Keratinocyte (primary cell): ENCODE data around the gene RASEF. TPM values are rescaled to one million over a fixed set of nuclear protein-coding genes. Genes with fewer than 3 reads are reported as not detected.

Experiments used
- DNase-seq: peaks from one replicate; pipeline ENCODE4 v3.0.0-alpha.2; 2011; ENCODE audit warnings: low read depth, missing footprints, low spot score
- FAIRE-seq: peaks from 2 replicates; lab custom pipeline; 2011; peaks lifted over from hg19 to GRCh38; lab: Jason Lieb, UNC
- H2AFZ ChIP-seq: 2 replicates; pipeline ENCODE4 v1.6.0; 2012; ENCODE audit warnings: low read length, control low read depth, inconsistent platforms; ENCODE audit not compliant: control insufficient read depth
- H3K27ac ChIP-seq: 2 replicates; pipeline ENCODE4 v1.5.1; 2011; ENCODE audit warnings: low read length; ENCODE audit not compliant: control insufficient read depth, insufficient read depth
- H3K27me3 ChIP-seq: 3 replicates; pipeline ENCODE4 v1.6.0; 2011; ENCODE audit warnings: low read length; ENCODE audit not compliant: control insufficient read depth, insufficient read depth; ENCODE audit errors: extremely low read depth
- H3K36me3 ChIP-seq, 2 experiments: 2 replicates in 1 of 2; 3 replicates in 1 of 2; pipeline ENCODE4 v1.5.1; 2011; ENCODE audit warnings: low read length in 2 of 2, mild to moderate bottlenecking in 1 of 2; ENCODE audit not compliant: control insufficient read depth in 2 of 2, insufficient read depth in 2 of 2; ENCODE audit errors: extremely low read depth in 1 of 2
- H3K4me1 ChIP-seq: 3 replicates; pipeline ENCODE4 v1.5.1; 2011; ENCODE audit warnings: low read length; ENCODE audit not compliant: control insufficient read depth, insufficient read depth; ENCODE audit errors: extremely low read depth
- H3K4me2 ChIP-seq: 3 replicates; pipeline ENCODE4 v1.6.0; 2011; ENCODE audit warnings: low read depth, low read length; ENCODE audit not compliant: control insufficient read depth, insufficient read depth; ENCODE audit errors: extremely low read depth
- H3K4me3 ChIP-seq, 3 experiments: fragments of 200-600 bp in 1 of 3; sonication (generic) in 1 of 3; 2 replicates in 2 of 3; 3 replicates in 1 of 3; pipeline ENCODE4 v1.5.1; 2011 to 2016; ENCODE audit warnings: low read length in 3 of 3, mild to moderate bottlenecking in 3 of 3, control low read depth in 2 of 3, inconsistent platforms in 1 of 3, low read depth in 1 of 3, mixed read lengths in 1 of 3, mixed run types in 1 of 3, moderate library complexity in 1 of 3; ENCODE audit not compliant: control insufficient read depth in 2 of 3, insufficient read depth in 2 of 3; ENCODE audit errors: extremely low read depth in 1 of 3
- H3K79me2 ChIP-seq: 2 replicates; pipeline ENCODE4 v1.6.0; 2012; ENCODE audit warnings: low read length; ENCODE audit not compliant: control insufficient read depth, insufficient read depth
- H3K9ac ChIP-seq: 3 replicates; pipeline ENCODE4 v1.6.0; 2011; ENCODE audit warnings: low read length; ENCODE audit not compliant: control insufficient read depth, insufficient read depth; ENCODE audit errors: extremely low read depth
- H3K9me1 ChIP-seq: 3 replicates; pipeline ENCODE4 v1.6.0; 2011; ENCODE audit warnings: low read length; ENCODE audit not compliant: control insufficient read depth, insufficient read depth; ENCODE audit errors: extremely low read depth
- H3K9me3 ChIP-seq: 2 replicates; pipeline ENCODE4 v1.5.1; 2012; ENCODE audit warnings: low read depth, low read length; ENCODE audit not compliant: control insufficient read depth
- H4K20me1 ChIP-seq: 3 replicates; pipeline ENCODE4 v1.6.0; 2011; ENCODE audit warnings: low read length; ENCODE audit not compliant: control insufficient read depth, insufficient read depth; ENCODE audit errors: extremely low read depth
- EZH2 ChIP-seq: IDR thresholded peaks from one replicate; pipeline ENCODE4 v1.6.1; 2012; ENCODE audit warnings: inconsistent platforms, mild to moderate bottlenecking, low read length, moderate library complexity
- dilution Hi-C: fragments of 300-500 bp; cut with MboI; formaldehyde crosslinking; loops from one replicate; pipeline ENCODE4 v1.7.0; 2020; ENCODE audit warnings: low sequenced_read_pairs; ENCODE audit not compliant: extremely low pct_ligation_motif_present
- polyA plus RNA-seq, 5 experiments: library from polyadenylated mRNA; depleted of rRNA in 3 of 5; stranded (reverse) in 3 of 5; stranded (forward) in 1 of 5; unstranded in 1 of 5; fragments of >200 nt; gene quantifications; 1 replicate in 1 of 5; 2 replicates in 3 of 5; 3 replicates in 1 of 5; pipeline versions ENCODE4 v1.2.1 to v1.2.3, GENCODE V29; 2011 to 2012; ENCODE audit warnings: missing spikeins in 2 of 5, low read depth in 1 of 5, low replicate concordance in 1 of 5
- TF ChIP-seq, protein P1 (sequence below), 3 experiments: IDR thresholded peaks in 1 of 3; conservative IDR thresholded peaks in 1 of 3; optimal IDR thresholded peaks in 1 of 3; 2 replicates in 2 of 3; 3 replicates in 1 of 3; pipeline versions ENCODE3 to v1.5.1; 2011; ENCODE audit warnings: low read length in 3 of 3, mild to moderate bottlenecking in 3 of 3, moderate library complexity in 2 of 3, control low read depth in 1 of 3, inconsistent platforms in 1 of 3; ENCODE audit not compliant: insufficient read depth in 2 of 3; ENCODE audit errors: extremely low read depth in 1 of 3

RASEF gene
- polyA plus RNA-seq, 1 donor (not counting 4 experiments of a cell fraction or from before 2014, with no cell fraction given) = 0.28 TPM

DNA sequence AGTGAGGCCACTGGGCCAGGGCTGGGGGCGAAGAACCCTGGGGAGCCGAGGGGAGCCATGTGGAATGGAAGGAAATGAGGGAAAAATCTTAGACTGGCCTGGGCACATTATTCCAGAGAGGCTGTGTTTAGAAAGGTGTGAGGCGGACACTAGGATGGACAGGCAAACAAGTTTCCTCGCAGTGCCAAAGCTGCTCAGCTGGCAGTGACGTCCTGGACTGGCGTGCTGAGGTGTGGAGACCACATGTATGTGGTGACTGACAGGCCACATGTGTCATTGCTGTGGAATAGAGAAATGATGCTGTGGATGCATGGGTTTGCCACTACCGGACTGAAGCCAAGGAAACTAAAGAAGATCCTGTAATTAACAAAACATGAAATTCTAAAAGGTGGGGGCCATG lies 42.6 kb downstream of the RASEF start:
- TF ChIP-seq, protein P1, sequence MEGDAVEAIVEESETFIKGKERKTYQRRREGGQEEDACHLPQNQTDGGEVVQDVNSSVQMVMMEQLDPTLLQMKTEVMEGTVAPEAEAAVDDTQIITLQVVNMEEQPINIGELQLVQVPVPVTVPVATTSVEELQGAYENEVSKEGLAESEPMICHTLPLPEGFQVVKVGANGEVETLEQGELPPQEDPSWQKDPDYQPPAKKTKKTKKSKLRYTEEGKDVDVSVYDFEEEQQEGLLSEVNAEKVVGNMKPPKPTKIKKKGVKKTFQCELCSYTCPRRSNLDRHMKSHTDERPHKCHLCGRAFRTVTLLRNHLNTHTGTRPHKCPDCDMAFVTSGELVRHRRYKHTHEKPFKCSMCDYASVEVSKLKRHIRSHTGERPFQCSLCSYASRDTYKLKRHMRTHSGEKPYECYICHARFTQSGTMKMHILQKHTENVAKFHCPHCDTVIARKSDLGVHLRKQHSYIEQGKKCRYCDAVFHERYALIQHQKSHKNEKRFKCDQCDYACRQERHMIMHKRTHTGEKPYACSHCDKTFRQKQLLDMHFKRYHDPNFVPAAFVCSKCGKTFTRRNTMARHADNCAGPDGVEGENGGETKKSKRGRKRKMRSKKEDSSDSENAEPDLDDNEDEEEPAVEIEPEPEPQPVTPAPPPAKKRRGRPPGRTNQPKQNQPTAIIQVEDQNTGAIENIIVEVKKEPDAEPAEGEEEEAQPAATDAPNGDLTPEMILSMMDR (optimal IDR thresholded peaks at IDR 0.05 in 1 of 3, IDR thresholded peaks at IDR 0.05 in 1 of 3, conservative IDR thresholded peaks at IDR 0.05 in 1 of 3; ENCODE audit: extremely low read depth in 1 of 3, insufficient read depth in 2 of 3, low read length in 3 of 3) = no peak
- no peak for TF ChIP-seq EZH2
- Histone ChIP-seq H3K9me3 (no peaks in the 10 kb centered on the region), H3K79me2 (no peaks in the 10 kb centered on the region), H3K9me1 (no peaks in the 10 kb centered on the region), H4K20me1 (no peaks in the 10 kb centered on the region), H3K4me1 (no peaks in the 10 kb centered on the region), H3K36me3 (no peaks in the 10 kb centered on the region), H3K27me3 (no peaks in the 10 kb centered on the region), H3K4me2 (no peak overlapping the region), H3K4me3 (no peak overlapping the region), H3K27ac (no peak overlapping the region), H2AFZ (no peak overlapping the region), H3K9ac (no peak overlapping the region)
- FAIRE-seq (no peak), DNase-seq (no peak)
- dilution Hi-C loops = no loop called here

GRCh38 chr9:83019246-83019645 lies 43.7 kb downstream of the RASEF start:
- Histone ChIP-seq H3K4me2 (no peak overlapping the region), H3K4me1 (no peaks in the 10 kb centered on the region), H3K9me1 (no peaks in the 10 kb centered on the region), H3K79me2 (no peaks in the 10 kb centered on the region), H2AFZ (no peak overlapping the region), H3K9me3 (no peaks in the 10 kb centered on the region), H3K27ac (no peak overlapping the region), H4K20me1 (no peaks in the 10 kb centered on the region), H3K27me3 (no peaks in the 10 kb centered on the region), H3K9ac (no peak overlapping the region), H3K36me3 (no peaks in the 10 kb centered on the region), H3K4me3 (no peak overlapping the region)
- TF ChIP-seq, protein P1 (optimal IDR thresholded peaks at IDR 0.05 in 1 of 3, IDR thresholded peaks at IDR 0.05 in 1 of 3, conservative IDR thresholded peaks at IDR 0.05 in 1 of 3; ENCODE audit: extremely low read depth in 1 of 3, insufficient read depth in 2 of 3, low read length in 3 of 3) = no peak
- TF ChIP-seq EZH2 = no peak
- no peak for DNase-seq
- dilution Hi-C loops = no loop called here
- FAIRE-seq = no peak
